NT2/D1 (cell line): ENCODE data around the gene COL6A2.

Experiments
- SUZ12 ChIP-seq: IDR thresholded peaks from 2 replicates; pipeline ENCODE4 v1.6.1; 2011; ENCODE audit not compliant: insufficient read length, insufficient read depth; ENCODE audit errors: extremely low read depth
- YY1 ChIP-seq: IDR thresholded peaks from 2 replicates; pipeline ENCODE4 v1.6.1; 2011; ENCODE audit not compliant: insufficient read length, insufficient read depth
- ZNF274 ChIP-seq: IDR thresholded peaks from 2 replicates; pipeline ENCODE4 v1.6.1; 2011; ENCODE audit warnings: mild to moderate bottlenecking, low read depth, low read length

GRCh38 chr21:46048926-46049889 is 48.7 kb upstream of the COL6A2 start:
- TF ChIP-seq SUZ12 (no peak), ZNF274 (no peak), YY1 (no peak)
